GM23338 (cell line): ENCODE data around the gene TSPO2. TPM values are rescaled to one million over a fixed set of nuclear protein-coding genes. Genes with fewer than 3 reads are reported as not detected.

Experiments used
- ATAC-seq: fragments of 200-7000 bp; cut with Tn5 transposase; 3 replicates; pipeline ENCODE4 v1.9.1; 2020
- DNase-seq: peaks from one replicate; pipeline ENCODE4 v3.0.0-alpha.2; 2015; ENCODE audit warnings: low spot score
- H2AFZ ChIP-seq: fragments of 200-600 bp; sonication (generic); 2 replicates; pipeline ENCODE4 v1.8.0; 2016; ENCODE audit warnings: antibody characterized with exemption, mild to moderate bottlenecking, moderate library complexity
- H3F3A ChIP-seq: fragments of 200-600 bp; sonication (generic); replicated peaks from 2 replicates; pipeline ENCODE4 v1.8.0; 2017; ENCODE audit warnings: antibody characterized with exemption, mixed run types, low read depth
- H3K27ac ChIP-seq: fragments of 200-600 bp; sonication (generic); 2 replicates; pipeline ENCODE4 v1.6.1; 2016; ENCODE audit warnings: low read depth
- H3K27me3 ChIP-seq: fragments of 200-600 bp; sonication (generic); 2 replicates; pipeline ENCODE4 v1.8.0; 2016; ENCODE audit warnings: mild to moderate bottlenecking, mixed run types, moderate library complexity; ENCODE audit not compliant: insufficient read depth
- H3K36me3 ChIP-seq: fragments of 200-600 bp; sonication (generic); 2 replicates; pipeline ENCODE4 v1.8.0; 2016; ENCODE audit warnings: mild to moderate bottlenecking; ENCODE audit not compliant: insufficient read depth
- H3K4me1 ChIP-seq: fragments of 200-600 bp; sonication (generic); 2 replicates; pipeline ENCODE4 v1.8.0; 2016; ENCODE audit warnings: mild to moderate bottlenecking, moderate library complexity; ENCODE audit not compliant: insufficient read depth
- H3K4me2 ChIP-seq: fragments of 200-600 bp; sonication (generic); 2 replicates; pipeline ENCODE4 v1.7.1; 2017; ENCODE audit warnings: mixed run types
- H3K4me3 ChIP-seq: fragments of 200-600 bp; sonication (generic); 2 replicates; pipeline ENCODE4 v1.6.1; 2016; ENCODE audit warnings: mixed run types
- H3K79me2 ChIP-seq: fragments of 200-600 bp; sonication (generic); replicated peaks from 2 replicates; pipeline ENCODE4 v1.8.0; 2017; ENCODE audit warnings: mild to moderate bottlenecking; ENCODE audit not compliant: insufficient read depth
- H3K9me2 ChIP-seq: fragments of 200-600 bp; sonication (generic); 2 replicates; pipeline ENCODE4 v1.8.0; 2017; ENCODE audit not compliant: insufficient read depth
- H4K20me1 ChIP-seq: fragments of 200-600 bp; sonication (generic); replicated peaks from 2 replicates; pipeline ENCODE4 v1.8.0; 2017; ENCODE audit warnings: mild to moderate bottlenecking; ENCODE audit not compliant: insufficient read depth
- H3K27ac Mint-ChIP-seq: 2 replicates; pipeline ENCODE4 v1.8.0; 2020; ENCODE audit warnings: inconsistent platforms, mild to moderate bottlenecking, moderate library complexity, mixed read lengths
- H3K27me3 Mint-ChIP-seq: 3 replicates; pipeline ENCODE4 v1.8.0; 2022; ENCODE audit warnings: low read depth, mild to moderate bottlenecking, moderate library complexity, mixed read lengths, inconsistent platforms; ENCODE audit not compliant: insufficient read depth, poor library complexity
- H3K36me3 Mint-ChIP-seq: 3 replicates; pipeline ENCODE4 v1.8.0; 2021; ENCODE audit warnings: low read depth, mild to moderate bottlenecking, inconsistent platforms, moderate library complexity, mixed read lengths
- H3K4me1 Mint-ChIP-seq: 3 replicates; pipeline ENCODE4 v1.8.0; 2020; ENCODE audit warnings: mild to moderate bottlenecking, inconsistent platforms, mixed read lengths
- H3K4me3 Mint-ChIP-seq: 3 replicates; pipeline ENCODE4 v1.8.0; 2021; ENCODE audit warnings: moderate library complexity, mild to moderate bottlenecking, inconsistent platforms, mixed read lengths
- H3K9me3 Mint-ChIP-seq: 3 replicates; pipeline ENCODE4 v1.8.0; 2020; ENCODE audit warnings: moderate library complexity, mild to moderate bottlenecking, inconsistent platforms, mixed read lengths
- CREB1 ChIP-seq: fragments of 250-450 bp; sonication (Bioruptor Pico); IDR thresholded peaks from 2 replicates; pipeline ENCODE4 v1.5.0; 2020; ENCODE audit warnings: low read depth, mild to moderate bottlenecking, moderate library complexity
- EZH2 ChIP-seq: fragments of 200-600 bp; sonication (generic); IDR thresholded peaks from one replicate; pipeline ENCODE4 v1.8.0; 2017; ENCODE audit warnings: antibody characterized with exemption, mild to moderate bottlenecking, low read depth; ENCODE audit not compliant: unreplicated experiment
- EZH2phosphoT487 ChIP-seq: fragments of 200-600 bp; sonication (generic); IDR thresholded peaks from one replicate; pipeline ENCODE4 v1.8.1; 2018; ENCODE audit warnings: antibody characterized with exemption; ENCODE audit not compliant: unreplicated experiment
- JUNB ChIP-seq: IDR thresholded peaks from one replicate; pipeline ENCODE4 v1.6.1; 2016; ENCODE audit warnings: antibody characterized with exemption; ENCODE audit not compliant: unreplicated experiment
- NANOG ChIP-seq: IDR thresholded peaks from 2 replicates; pipeline ENCODE4 v1.6.1; 2016; ENCODE audit warnings: antibody characterized with exemption, borderline replicate concordance
- POLR2AphosphoS5 ChIP-seq: IDR thresholded peaks from 2 replicates; pipeline ENCODE4 v1.6.1; 2016; ENCODE audit warnings: antibody characterized with exemption, low read depth
- STAT1 ChIP-seq: IDR thresholded peaks from one replicate; pipeline ENCODE4 v1.6.1; 2016; ENCODE audit warnings: antibody characterized with exemption; ENCODE audit not compliant: unreplicated experiment
- ZNF114 ChIP-seq: fragments of 250-450 bp; sonication (Bioruptor Pico); IDR thresholded peaks from 2 replicates; pipeline ENCODE4 v1.5.0; 2020; ENCODE audit warnings: mild to moderate bottlenecking, moderate library complexity
- ZNF331 ChIP-seq: fragments of 250-450 bp; sonication (Bioruptor Pico); IDR thresholded peaks from 2 replicates; pipeline ENCODE4 v1.5.0; 2020; ENCODE audit warnings: low read depth, mild to moderate bottlenecking, moderate library complexity
- polyA plus RNA-seq: library from polyadenylated mRNA; unstranded; fragments of >200 nt; fragmentation: Nextera tagmentation; extraction: Ambion mirVana; gene quantifications from 2 replicates; pipeline ENCODE4 v1.2.1, GENCODE V29; 2016
- total RNA-seq: library from RNA; depleted of rRNA; stranded (reverse); fragments of >200 nt; shearing (Covaris generic); gene quantifications from 2 replicates; pipeline ENCODE4 v1.2.3, GENCODE V29; 2014
- TF ChIP-seq, protein P1 (sequence below): IDR thresholded peaks from 2 replicates; pipeline ENCODE4 v1.6.1; 2016; ENCODE audit warnings: antibody characterized with exemption
- TF ChIP-seq, protein P2 (sequence below): fragments of 250-450 bp; sonication (Bioruptor Pico); IDR thresholded peaks from 2 replicates; pipeline ENCODE4 v1.5.0; 2020; ENCODE audit warnings: mild to moderate bottlenecking, moderate library complexity
- TF ChIP-seq, protein P3 (sequence below): IDR thresholded peaks from one replicate; pipeline ENCODE4 v1.6.1; 2018; ENCODE audit warnings: antibody characterized with exemption; ENCODE audit not compliant: unreplicated experiment
- TF ChIP-seq, protein P4 (sequence below), 2 experiments: fragments of 200-600 bp in 1 of 2; sonication (generic) in 1 of 2; conservative IDR thresholded peaks; 2 replicates each; pipeline versions ENCODE4 v1.5.1 to v1.6.1; 2016 to 2017; ENCODE audit warnings: antibody characterized with exemption in 2 of 2, low read depth in 2 of 2, mild to moderate bottlenecking in 2 of 2, moderate library complexity in 1 of 2

Gene TSPO2
- total and polyA plus RNA-seq, 2 experiments from 2014 or later: 0.31 TPM; not detected in 1

DNA sequence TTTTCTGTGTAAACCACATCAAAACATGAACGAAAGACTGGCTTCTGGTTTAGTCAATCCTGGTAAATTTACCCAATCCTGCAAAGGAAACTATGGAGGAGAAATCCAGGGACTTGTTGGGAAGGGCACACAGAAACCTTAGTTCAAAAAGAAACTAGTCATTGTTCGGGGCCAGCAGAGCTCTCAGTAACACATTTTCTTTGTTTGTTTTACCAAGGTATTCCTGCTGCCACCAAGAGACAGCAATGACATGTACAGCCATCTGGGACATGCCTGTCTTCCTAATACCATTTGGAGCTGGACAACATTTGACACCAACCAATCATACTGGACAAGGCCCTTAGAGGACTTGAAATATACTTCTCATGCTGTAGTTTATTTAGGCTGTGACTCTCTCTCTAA lies 21.6 kb downstream of the TSPO2 start:
- no peaks in the 10 kb centered on the region; the same call in 1 of the 2 replicates for H3K9me2 ChIP-seq
- TF ChIP-seq, protein P1, sequence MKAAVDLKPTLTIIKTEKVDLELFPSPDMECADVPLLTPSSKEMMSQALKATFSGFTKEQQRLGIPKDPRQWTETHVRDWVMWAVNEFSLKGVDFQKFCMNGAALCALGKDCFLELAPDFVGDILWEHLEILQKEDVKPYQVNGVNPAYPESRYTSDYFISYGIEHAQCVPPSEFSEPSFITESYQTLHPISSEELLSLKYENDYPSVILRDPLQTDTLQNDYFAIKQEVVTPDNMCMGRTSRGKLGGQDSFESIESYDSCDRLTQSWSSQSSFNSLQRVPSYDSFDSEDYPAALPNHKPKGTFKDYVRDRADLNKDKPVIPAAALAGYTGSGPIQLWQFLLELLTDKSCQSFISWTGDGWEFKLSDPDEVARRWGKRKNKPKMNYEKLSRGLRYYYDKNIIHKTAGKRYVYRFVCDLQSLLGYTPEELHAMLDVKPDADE: no peak
- no peak for TF ChIP-seq STAT1
- TF ChIP-seq, protein P2, sequence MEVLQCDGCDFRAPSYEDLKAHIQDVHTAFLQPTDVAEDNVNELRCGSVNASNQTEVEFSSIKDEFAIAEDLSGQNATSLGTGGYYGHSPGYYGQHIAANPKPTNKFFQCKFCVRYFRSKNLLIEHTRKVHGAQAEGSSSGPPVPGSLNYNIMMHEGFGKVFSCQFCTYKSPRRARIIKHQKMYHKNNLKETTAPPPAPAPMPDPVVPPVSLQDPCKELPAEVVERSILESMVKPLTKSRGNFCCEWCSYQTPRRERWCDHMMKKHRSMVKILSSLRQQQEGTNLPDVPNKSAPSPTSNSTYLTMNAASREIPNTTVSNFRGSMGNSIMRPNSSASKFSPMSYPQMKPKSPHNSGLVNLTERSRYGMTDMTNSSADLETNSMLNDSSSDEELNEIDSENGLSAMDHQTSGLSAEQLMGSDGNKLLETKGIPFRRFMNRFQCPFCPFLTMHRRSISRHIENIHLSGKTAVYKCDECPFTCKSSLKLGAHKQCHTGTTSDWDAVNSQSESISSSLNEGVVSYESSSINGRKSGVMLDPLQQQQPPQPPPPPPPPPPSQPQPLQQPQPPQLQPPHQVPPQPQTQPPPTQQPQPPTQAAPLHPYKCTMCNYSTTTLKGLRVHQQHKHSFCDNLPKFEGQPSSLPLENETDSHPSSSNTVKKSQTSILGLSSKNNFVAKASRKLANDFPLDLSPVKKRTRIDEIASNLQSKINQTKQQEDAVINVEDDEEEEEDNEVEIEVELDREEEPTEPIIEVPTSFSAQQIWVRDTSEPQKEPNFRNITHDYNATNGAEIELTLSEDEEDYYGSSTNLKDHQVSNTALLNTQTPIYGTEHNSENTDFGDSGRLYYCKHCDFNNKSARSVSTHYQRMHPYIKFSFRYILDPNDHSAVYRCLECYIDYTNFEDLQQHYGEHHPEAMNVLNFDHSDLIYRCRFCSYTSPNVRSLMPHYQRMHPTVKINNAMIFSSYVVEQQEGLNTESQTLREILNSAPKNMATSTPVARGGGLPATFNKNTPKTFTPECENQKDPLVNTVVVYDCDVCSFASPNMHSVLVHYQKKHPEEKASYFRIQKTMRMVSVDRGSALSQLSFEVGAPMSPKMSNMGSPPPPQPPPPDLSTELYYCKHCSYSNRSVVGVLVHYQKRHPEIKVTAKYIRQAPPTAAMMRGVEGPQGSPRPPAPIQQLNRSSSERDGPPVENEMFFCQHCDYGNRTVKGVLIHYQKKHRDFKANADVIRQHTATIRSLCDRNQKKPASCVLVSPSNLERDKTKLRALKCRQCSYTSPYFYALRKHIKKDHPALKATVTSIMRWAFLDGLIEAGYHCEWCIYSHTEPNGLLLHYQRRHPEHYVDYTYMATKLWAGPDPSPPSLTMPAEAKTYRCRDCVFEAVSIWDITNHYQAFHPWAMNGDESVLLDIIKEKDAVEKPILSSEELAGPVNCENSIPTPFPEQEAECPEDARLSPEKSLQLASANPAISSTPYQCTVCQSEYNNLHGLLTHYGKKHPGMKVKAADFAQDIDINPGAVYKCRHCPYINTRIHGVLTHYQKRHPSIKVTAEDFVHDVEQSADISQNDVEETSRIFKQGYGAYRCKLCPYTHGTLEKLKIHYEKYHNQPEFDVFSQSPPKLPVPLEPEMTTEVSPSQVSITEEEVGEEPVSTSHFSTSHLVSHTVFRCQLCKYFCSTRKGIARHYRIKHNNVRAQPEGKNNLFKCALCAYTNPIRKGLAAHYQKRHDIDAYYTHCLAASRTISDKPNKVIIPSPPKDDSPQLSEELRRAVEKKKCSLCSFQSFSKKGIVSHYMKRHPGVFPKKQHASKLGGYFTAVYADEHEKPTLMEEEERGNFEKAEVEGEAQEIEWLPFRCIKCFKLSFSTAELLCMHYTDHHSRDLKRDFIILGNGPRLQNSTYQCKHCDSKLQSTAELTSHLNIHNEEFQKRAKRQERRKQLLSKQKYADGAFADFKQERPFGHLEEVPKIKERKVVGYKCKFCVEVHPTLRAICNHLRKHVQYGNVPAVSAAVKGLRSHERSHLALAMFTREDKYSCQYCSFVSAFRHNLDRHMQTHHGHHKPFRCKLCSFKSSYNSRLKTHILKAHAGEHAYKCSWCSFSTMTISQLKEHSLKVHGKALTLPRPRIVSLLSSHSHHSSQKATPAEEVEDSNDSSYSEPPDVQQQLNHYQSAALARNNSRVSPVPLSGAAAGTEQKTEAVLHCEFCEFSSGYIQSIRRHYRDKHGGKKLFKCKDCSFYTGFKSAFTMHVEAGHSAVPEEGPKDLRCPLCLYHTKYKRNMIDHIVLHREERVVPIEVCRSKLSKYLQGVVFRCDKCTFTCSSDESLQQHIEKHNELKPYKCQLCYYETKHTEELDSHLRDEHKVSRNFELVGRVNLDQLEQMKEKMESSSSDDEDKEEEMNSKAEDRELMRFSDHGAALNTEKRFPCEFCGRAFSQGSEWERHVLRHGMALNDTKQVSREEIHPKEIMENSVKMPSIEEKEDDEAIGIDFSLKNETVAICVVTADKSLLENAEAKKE (CRISPR knock-in tag): no peak
- TF ChIP-seq CREB1 (CRISPR knock-in tag): no peak
- TF ChIP-seq, protein P3, sequence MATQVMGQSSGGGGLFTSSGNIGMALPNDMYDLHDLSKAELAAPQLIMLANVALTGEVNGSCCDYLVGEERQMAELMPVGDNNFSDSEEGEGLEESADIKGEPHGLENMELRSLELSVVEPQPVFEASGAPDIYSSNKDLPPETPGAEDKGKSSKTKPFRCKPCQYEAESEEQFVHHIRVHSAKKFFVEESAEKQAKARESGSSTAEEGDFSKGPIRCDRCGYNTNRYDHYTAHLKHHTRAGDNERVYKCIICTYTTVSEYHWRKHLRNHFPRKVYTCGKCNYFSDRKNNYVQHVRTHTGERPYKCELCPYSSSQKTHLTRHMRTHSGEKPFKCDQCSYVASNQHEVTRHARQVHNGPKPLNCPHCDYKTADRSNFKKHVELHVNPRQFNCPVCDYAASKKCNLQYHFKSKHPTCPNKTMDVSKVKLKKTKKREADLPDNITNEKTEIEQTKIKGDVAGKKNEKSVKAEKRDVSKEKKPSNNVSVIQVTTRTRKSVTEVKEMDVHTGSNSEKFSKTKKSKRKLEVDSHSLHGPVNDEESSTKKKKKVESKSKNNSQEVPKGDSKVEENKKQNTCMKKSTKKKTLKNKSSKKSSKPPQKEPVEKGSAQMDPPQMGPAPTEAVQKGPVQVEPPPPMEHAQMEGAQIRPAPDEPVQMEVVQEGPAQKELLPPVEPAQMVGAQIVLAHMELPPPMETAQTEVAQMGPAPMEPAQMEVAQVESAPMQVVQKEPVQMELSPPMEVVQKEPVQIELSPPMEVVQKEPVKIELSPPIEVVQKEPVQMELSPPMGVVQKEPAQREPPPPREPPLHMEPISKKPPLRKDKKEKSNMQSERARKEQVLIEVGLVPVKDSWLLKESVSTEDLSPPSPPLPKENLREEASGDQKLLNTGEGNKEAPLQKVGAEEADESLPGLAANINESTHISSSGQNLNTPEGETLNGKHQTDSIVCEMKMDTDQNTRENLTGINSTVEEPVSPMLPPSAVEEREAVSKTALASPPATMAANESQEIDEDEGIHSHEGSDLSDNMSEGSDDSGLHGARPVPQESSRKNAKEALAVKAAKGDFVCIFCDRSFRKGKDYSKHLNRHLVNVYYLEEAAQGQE: no peak
- TF ChIP-seq JUNB: no peak
- TF ChIP-seq NANOG: no peak
- no peak for TF ChIP-seq ZNF114 (CRISPR knock-in tag)
- no peak for TF ChIP-seq POLR2AphosphoS5
- TF ChIP-seq, protein P4, sequence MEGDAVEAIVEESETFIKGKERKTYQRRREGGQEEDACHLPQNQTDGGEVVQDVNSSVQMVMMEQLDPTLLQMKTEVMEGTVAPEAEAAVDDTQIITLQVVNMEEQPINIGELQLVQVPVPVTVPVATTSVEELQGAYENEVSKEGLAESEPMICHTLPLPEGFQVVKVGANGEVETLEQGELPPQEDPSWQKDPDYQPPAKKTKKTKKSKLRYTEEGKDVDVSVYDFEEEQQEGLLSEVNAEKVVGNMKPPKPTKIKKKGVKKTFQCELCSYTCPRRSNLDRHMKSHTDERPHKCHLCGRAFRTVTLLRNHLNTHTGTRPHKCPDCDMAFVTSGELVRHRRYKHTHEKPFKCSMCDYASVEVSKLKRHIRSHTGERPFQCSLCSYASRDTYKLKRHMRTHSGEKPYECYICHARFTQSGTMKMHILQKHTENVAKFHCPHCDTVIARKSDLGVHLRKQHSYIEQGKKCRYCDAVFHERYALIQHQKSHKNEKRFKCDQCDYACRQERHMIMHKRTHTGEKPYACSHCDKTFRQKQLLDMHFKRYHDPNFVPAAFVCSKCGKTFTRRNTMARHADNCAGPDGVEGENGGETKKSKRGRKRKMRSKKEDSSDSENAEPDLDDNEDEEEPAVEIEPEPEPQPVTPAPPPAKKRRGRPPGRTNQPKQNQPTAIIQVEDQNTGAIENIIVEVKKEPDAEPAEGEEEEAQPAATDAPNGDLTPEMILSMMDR (conservative IDR thresholded peaks at IDR 0.05; ENCODE audit: low read depth in 2 of 2): no peak
- no peak for TF ChIP-seq EZH2phosphoT487
- no peak for TF ChIP-seq EZH2
- TF ChIP-seq ZNF331 (CRISPR knock-in tag): no peak
- no peaks in the 10 kb centered on the region for H3F3A ChIP-seq
- H3K27ac ChIP-seq: no peak overlapping the region
- no peak for DNase-seq
- H2AFZ ChIP-seq: no peak overlapping the region
- H3K27me3 ChIP-seq: no peaks in the 10 kb centered on the region
- H4K20me1 ChIP-seq: no peaks in the 10 kb centered on the region
- H3K36me3 ChIP-seq: peaks cover 16% of the 10 kb centered on the region; the same call in 1 of the 2 replicates
- Mint-ChIP-seq H3K9me3 (no peaks in the 10 kb centered on the region), H3K4me1 (peaks cover 7% of the 10 kb centered on the region), H3K36me3 (peaks cover 38% of the 10 kb centered on the region), H3K27me3 (no peaks in the 10 kb centered on the region), H3K27ac (no peak overlapping the region), H3K4me3 (no peak overlapping the region)
- no peak overlapping the region for H3K4me2 ChIP-seq
- H3K4me1 ChIP-seq: no peaks in the 10 kb centered on the region
- no peaks in the 10 kb centered on the region for H3K79me2 ChIP-seq
- H3K4me3 ChIP-seq: no peak overlapping the region
- ATAC-seq: no peak
